Eye (tissue), 1 donor: Measurements from ENCODE around the gene PRPF18.

Experiments used
- DNase-seq: peaks from one replicate; pipeline ENCODE4 v3.0.0-alpha.2; 2015

The PRPF18 gene

GRCh38 chr10:13604357-13605040 is 17.7 kb downstream of the PRPF18 start:
- DNase-seq, result no peak

GRCh38 chr10:13608246-13608853 is 21.6 kb downstream of the PRPF18 start:
- peak; percentile 19 for DNase-seq

DNA sequence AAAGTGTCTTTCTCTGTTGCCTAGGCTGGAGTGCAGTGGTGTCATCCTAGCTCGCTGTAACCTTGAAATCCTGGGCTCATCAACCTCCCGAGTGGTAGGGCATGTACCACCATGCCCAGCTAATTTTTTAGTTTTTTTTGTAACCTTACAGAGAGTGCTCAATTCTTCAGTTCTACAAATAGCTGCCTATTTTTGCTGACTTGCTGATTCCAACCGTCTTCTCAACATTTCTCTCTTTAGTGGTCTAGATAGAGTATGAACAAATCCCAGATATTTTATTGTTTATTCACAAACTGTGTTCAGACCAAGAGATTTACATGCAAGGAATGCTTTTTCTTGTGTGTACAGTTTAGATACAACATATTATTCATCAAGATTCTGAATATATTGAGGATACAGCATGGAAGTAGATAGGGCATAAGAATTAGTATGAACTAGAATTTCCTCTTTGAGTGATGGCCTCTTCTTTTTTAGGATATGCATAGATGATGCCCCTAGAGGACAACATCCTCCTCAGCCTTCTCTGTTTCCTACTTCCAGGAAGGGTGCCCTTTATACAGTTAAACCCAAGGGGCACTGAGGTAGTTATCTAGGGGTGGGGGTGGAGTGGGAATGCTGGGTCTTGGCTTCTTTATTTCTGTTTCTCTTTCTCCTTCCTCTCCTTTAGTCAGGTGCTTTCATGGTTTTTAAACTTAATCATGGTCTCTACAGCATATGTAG is 26.0 kb downstream of the PRPF18 start:
- DNase-seq, result no peak

- peak; percentile 75 for DNase-seq
Measured at GRCh38 chr10:13613519-13613918, 26.8 kb downstream of the PRPF18 start.

- peak; percentile 54 for DNase-seq
Measured at GRCh38 chr10:13614530-13615332, 28.0 kb downstream of the PRPF18 start.

GRCh38 chr10:13615650-13616300 is 29.0 kb downstream of the PRPF18 start:
- no peak for DNase-seq

- no peak for DNase-seq
Measured at GRCh38 chr10:13617116-13617515, 30.4 kb downstream of the PRPF18 start.

DNA sequence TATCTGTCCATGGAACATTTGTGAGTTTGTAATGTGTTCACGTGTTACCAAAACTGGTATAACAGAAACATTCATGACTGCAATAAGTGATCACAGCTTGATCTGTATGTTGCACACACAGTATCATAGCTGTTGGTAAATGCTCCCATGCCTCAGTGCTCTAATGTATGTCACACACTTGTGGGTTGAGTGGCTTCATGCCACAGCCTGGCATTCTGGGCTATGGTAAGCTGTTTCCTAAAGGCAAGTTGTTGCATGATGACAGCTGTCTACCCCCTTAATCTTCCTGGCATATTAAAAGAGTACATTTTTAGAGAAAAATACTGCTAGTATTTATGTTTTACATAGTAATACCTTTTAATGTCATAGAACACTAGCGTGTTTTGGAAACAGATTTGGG is 35.2 kb downstream of the PRPF18 start:
- no peak for DNase-seq

GRCh38 chr10:13624630-13625029 is 37.9 kb downstream of the PRPF18 start:
- DNase-seq, result no peak

- DNase-seq, result no peak
Measured at GRCh38 chr10:13627459-13628310, 40.9 kb downstream of the PRPF18 start.

- DNase-seq, result no peak
Measured at GRCh38 chr10:13628661-13629060, 41.9 kb downstream of the PRPF18 start.

DNA sequence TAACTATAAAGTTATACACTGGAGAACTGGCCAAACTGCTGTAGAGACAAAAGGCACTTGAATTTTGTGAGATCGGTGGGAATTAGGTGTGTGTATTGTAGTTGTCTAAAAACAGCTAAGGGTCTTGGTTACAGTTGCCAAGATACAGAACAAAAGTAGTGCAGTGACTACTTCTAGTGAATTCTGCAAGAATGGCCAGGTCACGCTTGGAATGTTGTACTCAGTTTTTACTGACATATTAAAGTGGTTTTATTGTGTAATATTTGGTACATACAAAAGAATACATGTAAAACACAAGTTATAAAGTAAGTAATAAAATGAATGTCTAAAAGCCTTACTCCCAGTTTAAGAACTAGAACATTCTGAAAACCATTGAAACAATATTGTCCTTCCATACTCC is 42.4 kb downstream of the PRPF18 start:
- no peak for DNase-seq

- DNase-seq, result no peak
Measured at GRCh38 chr10:13630231-13630630, 43.5 kb downstream of the PRPF18 start.

DNA sequence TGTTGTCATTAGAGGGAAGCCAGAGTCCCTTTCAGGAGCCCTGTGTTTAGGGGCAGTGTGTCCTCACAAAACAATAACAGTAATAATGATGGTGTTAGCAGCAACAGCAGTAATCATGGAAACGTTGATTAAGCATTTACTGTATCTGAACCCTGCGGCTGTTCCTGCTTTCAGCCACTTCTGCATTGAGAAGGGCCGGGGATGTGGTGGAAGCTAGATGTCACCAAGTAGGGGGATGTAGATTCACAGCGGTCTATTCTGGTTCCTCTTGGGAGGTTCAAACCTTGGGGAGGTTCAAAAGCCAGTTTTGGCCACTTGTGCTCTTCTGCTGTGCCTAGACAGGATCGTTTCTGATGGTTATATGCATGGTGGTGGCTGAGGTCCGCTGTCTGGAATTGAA is 44.8 kb downstream of the PRPF18 start:
- no peak for DNase-seq

DNA sequence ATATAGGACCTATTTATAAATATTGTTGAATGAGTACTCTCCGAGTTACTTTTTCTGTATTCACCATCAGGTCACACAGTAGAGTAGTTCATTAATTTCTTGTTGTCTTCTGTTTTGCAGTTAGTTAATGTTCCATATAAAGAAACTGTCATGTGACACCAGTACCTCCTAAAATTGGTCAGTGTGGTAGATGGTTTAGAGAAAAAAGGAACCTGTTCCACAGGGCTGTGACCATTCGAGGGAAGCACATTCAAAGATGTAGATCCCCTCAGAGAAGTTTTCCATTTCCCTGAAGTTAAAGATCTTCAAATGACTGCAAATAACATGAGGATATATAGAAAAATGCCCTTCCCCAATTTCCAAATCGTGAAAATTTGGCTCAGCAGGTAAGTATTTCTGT is 45.7 kb downstream of the PRPF18 start:
- DNase-seq, result no peak

- DNase-seq, result peak; percentile 32
Measured at GRCh38 chr10:13632884-13633440, 46.2 kb downstream of the PRPF18 start.

DNA sequence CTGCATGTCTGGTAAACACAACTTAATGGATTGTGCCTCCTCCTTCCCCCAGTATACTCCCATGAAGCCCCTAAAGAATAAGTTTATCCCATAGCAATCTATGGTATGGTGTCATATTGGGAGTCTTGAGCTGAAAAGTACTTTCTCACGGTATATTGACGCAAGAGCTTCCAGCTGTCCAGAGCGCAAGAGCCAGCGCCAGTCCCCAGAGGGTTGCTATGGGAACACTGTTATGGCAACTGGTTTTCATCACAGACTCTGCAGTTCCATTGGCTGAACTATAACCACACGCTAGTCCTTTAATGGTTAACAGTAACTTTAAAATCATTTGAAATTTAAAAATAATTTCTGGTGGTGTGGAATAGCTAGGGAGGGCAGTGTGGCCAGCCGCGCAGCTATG is 46.9 kb downstream of the PRPF18 start:
- peak; percentile 86 for DNase-seq

DNA sequence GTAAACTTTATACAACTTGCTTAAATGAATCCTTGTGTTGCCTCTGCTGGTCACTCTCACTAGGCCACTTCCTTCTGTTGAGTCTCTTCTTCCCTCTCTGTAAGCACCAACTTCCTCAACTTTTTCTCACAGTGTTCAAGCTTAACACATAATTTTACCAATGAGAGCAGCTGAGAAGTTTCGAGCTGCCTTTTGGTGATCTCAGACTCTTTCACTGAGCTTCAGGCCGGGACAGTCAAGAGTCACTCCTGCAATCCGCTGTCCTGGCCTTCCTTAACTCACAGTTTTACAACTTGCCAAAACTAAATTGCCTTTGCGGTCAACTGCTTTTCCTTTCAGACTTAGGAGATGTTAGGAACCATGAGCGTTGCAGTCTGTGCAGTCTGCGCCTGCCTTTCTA is 47.4 kb downstream of the PRPF18 start:
- DNase-seq, result peak; percentile 18

DNA sequence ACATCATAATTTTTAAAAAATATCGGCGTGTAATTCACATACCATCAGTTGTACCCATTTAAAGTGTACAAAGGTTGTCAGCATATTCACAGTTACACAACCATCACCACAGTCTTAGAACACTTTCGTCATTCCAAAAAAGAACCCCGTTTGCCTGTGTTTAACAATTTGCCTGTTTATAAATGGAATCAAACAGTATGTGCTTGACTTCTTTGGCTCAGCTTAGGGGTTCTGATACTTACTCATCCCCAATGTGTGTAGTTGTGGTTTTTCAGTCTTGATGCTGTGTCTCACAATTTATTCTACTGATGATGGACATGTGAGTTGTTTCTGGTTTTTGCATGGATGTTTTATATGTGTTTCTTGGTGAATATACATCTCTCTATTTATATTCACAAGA is 50.0 kb downstream of the PRPF18 start:
- no peak for DNase-seq

GRCh38 chr10:13637303-13637856 is 50.6 kb downstream of the PRPF18 start:
- DNase-seq, result no peak

- DNase-seq, result no peak
Measured at GRCh38 chr10:13637894-13638293, 51.1 kb downstream of the PRPF18 start.
